Measurements from ENCODE around the gene EXOC3. TPM values are rescaled to one million over a fixed set of nuclear protein-coding genes. Genes with fewer than 3 reads are reported as not detected.

EXOC3 gene
- total and polyA plus RNA-seq, 2 of the 8 experiments (the other 6 are each of a cell fraction or from before 2014, with no cell fraction given) = 14.4 to 30.0 TPM

DNA sequence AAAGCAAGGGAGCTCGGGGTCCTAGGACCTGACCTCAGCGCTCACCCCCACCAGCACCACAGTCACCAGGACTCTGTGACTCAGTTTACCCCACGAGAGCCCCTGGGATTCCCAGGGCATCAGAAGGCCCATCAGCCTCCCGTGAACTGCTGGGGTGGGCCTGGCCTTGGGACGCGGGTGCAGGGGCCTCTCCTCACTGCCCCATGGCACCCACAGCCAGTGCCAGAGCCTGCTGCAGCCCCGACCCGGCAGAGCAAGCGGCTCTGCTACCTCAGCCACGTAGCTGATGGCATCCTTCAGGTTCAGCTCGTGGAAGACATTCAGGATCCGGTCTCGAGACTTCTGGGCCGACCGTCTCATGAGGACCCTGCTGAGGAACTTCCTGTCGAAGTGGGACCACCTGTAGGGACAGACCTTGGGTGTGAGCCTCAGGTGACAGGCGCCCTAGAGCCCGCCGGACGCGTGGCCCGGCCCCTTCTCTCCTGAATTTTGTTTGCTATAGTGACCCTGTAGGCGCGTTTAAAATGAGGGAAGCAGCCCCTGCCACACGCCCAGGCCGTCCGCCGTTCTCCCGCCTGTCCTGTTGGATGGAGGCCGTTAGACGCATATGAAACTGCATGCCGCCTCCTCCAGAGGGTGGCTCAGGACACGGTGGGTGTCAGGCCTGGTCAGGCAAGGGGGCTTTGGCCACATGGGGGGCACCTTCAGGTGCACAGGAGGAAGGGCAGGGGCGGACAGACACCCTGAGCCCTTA lies 36.8 kb downstream of the EXOC3 start:
- H3K9me3 ChIP-seq (ENCODE audit: insufficient read depth in 2 of 2, low read depth in 1 of 2, low read length in 1 of 2) = no peaks in the 10 kb centered on the region
- H2BK5ac ChIP-seq (ENCODE audit: low read depth, low read length) = no peak overlapping the region
- H4K5ac ChIP-seq (ENCODE audit: insufficient read length, low read depth, low read length) = no peak overlapping the region
- H3K79me1 ChIP-seq (ENCODE audit: low read depth, low read length) = no peaks in the 10 kb centered on the region
- no peak overlapping the region for H2BK15ac ChIP-seq (ENCODE audit: low read length)
- ChIA-PET POLR2A (ENCODE audit: partially characterized antibody) (interaction anchor here (0.6 to 1.4 kb wide), 2 partner anchors 191 to 331 kb away, joined by 3 read pairs; no protein-coding TSS in a partner anchor), CTCF (ENCODE audit: partially characterized antibody) (interaction anchor here (0.7 to 1.2 kb wide), 2 partner anchors 10 to 11 kb away, joined by 3 read pairs; no protein-coding TSS in a partner anchor)
- no peak overlapping the region for H4K8ac ChIP-seq (ENCODE audit: extremely low read depth, insufficient read depth, low read length)
- H3K79me2 ChIP-seq (ENCODE audit: control insufficient read depth in 1 of 2, insufficient read depth in 2 of 2, low read length in 2 of 2) = no peaks in the 10 kb centered on the region
- H3K23me2 ChIP-seq (ENCODE audit: low read depth, low read length) = peaks cover 5% of the 10 kb centered on the region; the same call in 1 of the 2 replicates
- no peak overlapping the region for H2BK12ac ChIP-seq (ENCODE audit: low read depth, low read length)
- H3K4me1 ChIP-seq (replicated peaks in 1 of 4; ENCODE audit: control insufficient read depth in 3 of 4, insufficient read depth in 4 of 4, low read length in 3 of 4) = peaks cover 0 to 6% (median 4%) of the 10 kb centered on the region in 4 experiments; a peak in 3 of 7 replicates
- no peak overlapping the region for H2AFZ ChIP-seq (ENCODE audit: low read length)
- WGBS, 2 experiments (ENCODE audit: extremely low coverage in 1 of 2, insufficient coverage in 1 of 2, insufficient read length in 1 of 2, insufficient replicate concordance in 2 of 2, low coverage in 1 of 2, low lambda C conversion rate in 2 of 2, missing lambda C conversion rate in 1 of 2) = 90% methylated on average over 32 of the region's 34 CpGs; no CpG with 5 or more reads in 1 of the 2 experiments
- H4K91ac ChIP-seq (replicated peaks; ENCODE audit: insufficient read length, low read length) = no peak overlapping the region
- H3K36me3 ChIP-seq (ENCODE audit: control insufficient read depth in 2 of 4, insufficient read depth in 4 of 4, low read length in 3 of 4) = no peaks in the 10 kb centered on the region
- H3K18ac ChIP-seq (ENCODE audit: extremely low read depth, low read length) = no peak overlapping the region
- no peak overlapping the region for H3K4ac ChIP-seq (replicated peaks; ENCODE audit: insufficient read length, low read depth, low read length)
- H2BK120ac ChIP-seq (replicated peaks; ENCODE audit: low read depth, low read length) = no peak overlapping the region
- no peak for FAIRE-seq
- H3K27me3 ChIP-seq (replicated peaks in 1 of 4; ENCODE audit: control insufficient read depth in 3 of 4, extremely low read depth in 1 of 4, insufficient read depth in 3 of 4, low read length in 3 of 4) = peaks cover 12 to 22% (median 21%) of the 10 kb centered on the region in 4 experiments
- no peak overlapping the region for H3K4me3 ChIP-seq (ENCODE audit: extremely low read depth in 1 of 4, insufficient read depth in 2 of 4, low read depth in 3 of 4, low read length in 4 of 4)
- no peak overlapping the region for H3K9ac ChIP-seq (replicated peaks in 1 of 4; ENCODE audit: extremely low read depth in 1 of 4, low read depth in 3 of 4, low read length in 3 of 4)
- H4K20me1 ChIP-seq (replicated peaks in 1 of 2; ENCODE audit: control insufficient read depth in 1 of 2, insufficient read depth in 2 of 2, low read length in 2 of 2) = peaks cover 4 to 14% of the 10 kb centered on the region in 2 experiments
- no peak for TF ChIP-seq CEBPB (IDR thresholded peaks at IDR 0.05; ENCODE audit: low read depth, low read length)
- TF ChIP-seq TCF12 (IDR thresholded peaks at IDR 0.05; ENCODE audit: low read depth, low read length) = no peak
- TF ChIP-seq SUZ12 (IDR thresholded peaks at IDR 0.05; ENCODE audit: low read length) = no peak
- TF ChIP-seq KDM4A (IDR thresholded peaks at IDR 0.05; ENCODE audit: low read depth, low read length, severe bottlenecking) = no peak
- TF ChIP-seq SP4 (IDR thresholded peaks at IDR 0.05; ENCODE audit: low read length) = no peak
- TF ChIP-seq YY1 (IDR thresholded peaks at IDR 0.05; ENCODE audit: low read depth, low read length) = no peak
- no peak overlapping the region for H3K27ac ChIP-seq (ENCODE audit: low read depth, low read length)
- H2BK20ac ChIP-seq (ENCODE audit: low read length) = no peak overlapping the region
- no peak overlapping the region for H3K4me2 ChIP-seq (ENCODE audit: insufficient read depth in 1 of 2, low read depth in 2 of 2, low read length in 2 of 2)
- no peak overlapping the region for H3K14ac ChIP-seq (ENCODE audit: insufficient read length)
- no peak for DNase-seq (ENCODE audit: low read depth in 1 of 2, low spot score in 2 of 2)
- H3K23ac ChIP-seq (ENCODE audit: insufficient read length) = no peak overlapping the region
- H3K56ac ChIP-seq (replicated peaks; ENCODE audit: insufficient read length, low read depth, low read length) = no peak overlapping the region
- no peak overlapping the region for H2AK5ac ChIP-seq (ENCODE audit: low read depth, low read length)
